H1 (cell line): Measurements from ENCODE around the gene PIP4K2C.

ENCODE experiments used
- EGR1 ChIP-seq: IDR thresholded peaks from 2 replicates; pipeline ENCODE4 v1.6.1; 2011; ENCODE audit warnings: low read depth, low read length, borderline replicate concordance
- EP300 ChIP-seq, 2 experiments: IDR thresholded peaks; 1 replicate in 1 of 2; 2 replicates in 1 of 2; pipeline ENCODE4 v1.6.1; 2011 to 2012; ENCODE audit warnings: low read depth in 2 of 2, low read length in 2 of 2, mild to moderate bottlenecking in 2 of 2, borderline replicate concordance in 1 of 2, inconsistent platforms in 1 of 2, moderate library complexity in 1 of 2
- HDAC2 ChIP-seq, 2 experiments: fragments of 300-600 bp in 1 of 2; sonication (generic) in 1 of 2; IDR thresholded peaks; 2 replicates each; pipeline ENCODE4 v1.6.1; 2011 to 2012; ENCODE audit warnings: low read depth in 2 of 2, low read length in 2 of 2, mild to moderate bottlenecking in 2 of 2, moderate library complexity in 2 of 2, borderline replicate concordance in 1 of 2, inconsistent platforms in 1 of 2
- NRF1 ChIP-seq: IDR thresholded peaks from 2 replicates; pipeline ENCODE4 v1.6.1; 2011; ENCODE audit warnings: mild to moderate bottlenecking, low read depth, low read length, improper control_type of control experiment
- PHF8 ChIP-seq: fragments of 200-600 bp; sonication (generic); conservative IDR thresholded peaks from 2 replicates; pipeline ENCODE4 v1.7.1; 2012; ENCODE audit warnings: low read depth, mild to moderate bottlenecking, inconsistent platforms, low read length, moderate library complexity
- POLR2A ChIP-seq, 2 experiments: IDR thresholded peaks; 1 replicate in 1 of 2; 2 replicates in 1 of 2; pipeline ENCODE4 v1.6.1; 2011; ENCODE audit warnings: low read depth in 2 of 2, low read length in 2 of 2, mild to moderate bottlenecking in 2 of 2; ENCODE audit errors: control extremely low read depth in 1 of 2
- POLR2AphosphoS5 ChIP-seq: IDR thresholded peaks from 2 replicates; pipeline ENCODE4 v1.6.1; 2011; ENCODE audit warnings: low read depth, low read length
- RXRA ChIP-seq: IDR thresholded peaks from 2 replicates; pipeline ENCODE4 v1.6.1; 2011; ENCODE audit warnings: low read depth, mild to moderate bottlenecking, low read length, moderate library complexity; ENCODE audit not compliant: insufficient read depth
- YY1 ChIP-seq: IDR thresholded peaks from 2 replicates; pipeline ENCODE4 v1.6.1; 2011; ENCODE audit warnings: low read depth, mild to moderate bottlenecking, low read length
- TF ChIP-seq, protein P1 (sequence below): IDR thresholded peaks from 2 replicates; pipeline ENCODE4 v1.6.1; 2012; ENCODE audit warnings: inconsistent platforms
- TF ChIP-seq, protein P2 (sequence below): IDR thresholded peaks from 2 replicates; pipeline ENCODE4 v1.6.1; 2011; ENCODE audit warnings: low read length, improper control_type of control experiment
- TF ChIP-seq, protein P3 (sequence below), 3 experiments: IDR thresholded peaks; 1 replicate in 2 of 3; 2 replicates in 1 of 3; pipeline versions ENCODE4 v1.5.1 to v1.6.1; 2011; ENCODE audit warnings: low read length in 3 of 3, mild to moderate bottlenecking in 3 of 3, inconsistent platforms in 2 of 3, low read depth in 1 of 3, moderate library complexity in 1 of 3; ENCODE audit not compliant: insufficient read depth in 1 of 3; ENCODE audit errors: control extremely low read depth in 1 of 3

DNA sequence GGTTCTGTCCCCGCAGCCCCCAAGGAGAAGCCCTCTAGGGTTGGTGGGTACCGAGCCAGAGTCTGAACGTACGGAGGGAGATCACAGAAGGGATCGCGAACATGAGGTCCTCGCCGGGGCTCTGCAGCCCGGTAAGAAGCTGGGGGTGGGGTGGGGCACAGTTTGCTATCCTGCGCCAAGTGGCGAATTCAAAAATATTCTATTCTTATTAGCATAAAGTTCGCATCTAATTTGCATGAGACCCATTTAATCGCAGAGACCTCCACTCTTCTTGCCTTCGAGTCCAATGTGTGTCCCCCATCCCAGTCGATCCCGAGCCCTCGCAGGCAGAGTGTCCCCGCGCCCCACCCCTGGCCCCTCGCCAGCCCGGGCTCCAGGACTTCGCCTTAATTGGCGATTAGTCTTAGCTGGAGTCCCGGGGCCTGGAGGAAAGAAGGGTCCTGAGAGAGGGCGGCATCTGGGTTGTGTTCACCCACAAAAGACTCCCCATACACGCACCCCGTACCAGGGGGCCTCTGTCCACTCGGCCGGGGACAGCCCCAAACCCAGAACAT, 19.6 kb downstream of the PIP4K2C start:
- TF ChIP-seq RXRA (no peak), POLR2AphosphoS5 (no peak), PHF8 (no peak), HDAC2 (IDR thresholded peaks at IDR 0.05; ENCODE audit: borderline replicate concordance in 1 of 2, low read depth in 2 of 2, low read length in 2 of 2) (0 out of 4 replicates have a peak, but pooled peaks of 1 of the 2 experiments have one; percentile 4), YY1 (no peak), EP300 (IDR thresholded peaks at IDR 0.05; ENCODE audit: borderline replicate concordance in 1 of 2, low read depth in 2 of 2, low read length in 2 of 2) (no peak), POLR2A (IDR thresholded peaks at IDR 0.05; ENCODE audit: control extremely low read depth in 1 of 2, low read depth in 2 of 2, low read length in 2 of 2) (no peak), NRF1 (no peak), EGR1 (no peak)
- TF ChIP-seq, protein P1, sequence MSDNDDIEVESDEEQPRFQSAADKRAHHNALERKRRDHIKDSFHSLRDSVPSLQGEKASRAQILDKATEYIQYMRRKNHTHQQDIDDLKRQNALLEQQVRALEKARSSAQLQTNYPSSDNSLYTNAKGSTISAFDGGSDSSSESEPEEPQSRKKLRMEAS, result no peak
- TF ChIP-seq, protein P2, sequence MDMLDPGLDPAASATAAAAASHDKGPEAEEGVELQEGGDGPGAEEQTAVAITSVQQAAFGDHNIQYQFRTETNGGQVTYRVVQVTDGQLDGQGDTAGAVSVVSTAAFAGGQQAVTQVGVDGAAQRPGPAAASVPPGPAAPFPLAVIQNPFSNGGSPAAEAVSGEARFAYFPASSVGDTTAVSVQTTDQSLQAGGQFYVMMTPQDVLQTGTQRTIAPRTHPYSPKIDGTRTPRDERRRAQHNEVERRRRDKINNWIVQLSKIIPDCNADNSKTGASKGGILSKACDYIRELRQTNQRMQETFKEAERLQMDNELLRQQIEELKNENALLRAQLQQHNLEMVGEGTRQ, result no peak
- TF ChIP-seq, protein P3, sequence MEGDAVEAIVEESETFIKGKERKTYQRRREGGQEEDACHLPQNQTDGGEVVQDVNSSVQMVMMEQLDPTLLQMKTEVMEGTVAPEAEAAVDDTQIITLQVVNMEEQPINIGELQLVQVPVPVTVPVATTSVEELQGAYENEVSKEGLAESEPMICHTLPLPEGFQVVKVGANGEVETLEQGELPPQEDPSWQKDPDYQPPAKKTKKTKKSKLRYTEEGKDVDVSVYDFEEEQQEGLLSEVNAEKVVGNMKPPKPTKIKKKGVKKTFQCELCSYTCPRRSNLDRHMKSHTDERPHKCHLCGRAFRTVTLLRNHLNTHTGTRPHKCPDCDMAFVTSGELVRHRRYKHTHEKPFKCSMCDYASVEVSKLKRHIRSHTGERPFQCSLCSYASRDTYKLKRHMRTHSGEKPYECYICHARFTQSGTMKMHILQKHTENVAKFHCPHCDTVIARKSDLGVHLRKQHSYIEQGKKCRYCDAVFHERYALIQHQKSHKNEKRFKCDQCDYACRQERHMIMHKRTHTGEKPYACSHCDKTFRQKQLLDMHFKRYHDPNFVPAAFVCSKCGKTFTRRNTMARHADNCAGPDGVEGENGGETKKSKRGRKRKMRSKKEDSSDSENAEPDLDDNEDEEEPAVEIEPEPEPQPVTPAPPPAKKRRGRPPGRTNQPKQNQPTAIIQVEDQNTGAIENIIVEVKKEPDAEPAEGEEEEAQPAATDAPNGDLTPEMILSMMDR (IDR thresholded peaks at IDR 0.05; ENCODE audit: control extremely low read depth in 1 of 3, insufficient read depth in 1 of 3, low read depth in 1 of 3, low read length in 3 of 3), result no peak
